ENCODE measurements around the gene ZSCAN10. TPM values are rescaled to one million over a fixed set of nuclear protein-coding genes. Genes with fewer than 3 reads are reported as not detected.

Gene ZSCAN10
- polyA plus RNA-seq, 1 donor (not counting 4 experiments of a cell fraction or from before 2014, with no cell fraction given): not detected

DNA sequence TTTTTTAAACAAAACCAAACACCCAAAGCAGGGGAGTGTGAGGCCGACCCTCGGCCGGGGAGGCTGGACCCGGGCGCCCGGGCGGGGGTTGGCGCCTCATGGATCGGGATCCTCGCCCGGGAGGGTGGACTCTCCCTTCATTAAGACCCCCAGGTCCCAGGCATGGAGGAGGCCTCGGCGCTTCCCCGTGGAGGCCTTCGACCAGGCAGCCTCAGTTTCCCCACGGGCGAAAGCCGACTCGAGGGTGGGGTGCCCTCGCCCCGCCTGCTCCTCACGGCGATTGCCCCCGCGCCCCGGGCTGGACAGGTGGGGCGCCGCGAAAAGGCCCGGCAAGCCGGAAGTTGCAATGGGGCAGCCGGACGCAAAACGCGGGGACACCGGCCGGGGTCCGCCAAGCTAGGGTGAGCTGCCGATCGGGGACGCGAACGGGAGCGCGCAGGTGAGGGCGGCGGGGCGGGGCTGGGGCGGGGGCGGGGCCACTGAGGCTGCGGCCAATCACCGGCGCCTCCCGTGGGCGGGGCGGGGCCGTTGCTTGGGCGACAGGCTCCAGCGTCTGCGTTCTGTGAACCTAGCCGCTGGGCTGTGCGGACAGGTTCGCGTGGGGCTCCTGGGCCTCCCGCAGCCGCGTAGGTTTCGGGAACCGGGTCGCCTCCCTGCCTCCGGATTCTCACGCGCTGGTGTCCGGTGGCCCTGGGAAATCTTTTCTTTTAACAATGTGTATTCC lies 7.3 kb upstream of the ZSCAN10 start:
- Histone ChIP-seq H3K36me3 (ENCODE audit: control insufficient read depth in 2 of 2, extremely low read depth in 1 of 2, insufficient read depth in 2 of 2, low read length in 2 of 2) (no peaks in the 10 kb centered on the region), H3K79me2 (ENCODE audit: control insufficient read depth, insufficient read depth, low read length) (no peaks in the 10 kb centered on the region), H2AFZ (ENCODE audit: control insufficient read depth, low read length) (peak overlapping the region; percentile 98), H3K9me1 (ENCODE audit: control insufficient read depth, extremely low read depth, insufficient read depth, low read length) (no peaks in the 10 kb centered on the region), H4K20me1 (ENCODE audit: control insufficient read depth, extremely low read depth, insufficient read depth, low read length) (no peaks in the 10 kb centered on the region), H3K4me3 (ENCODE audit: control insufficient read depth in 2 of 3, extremely low read depth in 1 of 3, insufficient read depth in 2 of 3, low read depth in 1 of 3, low read length in 3 of 3) (peak overlapping the region; percentile 61 to 87 (median 71)), H3K27me3 (ENCODE audit: control insufficient read depth, extremely low read depth, insufficient read depth, low read length) (no peaks in the 10 kb centered on the region), H3K4me2 (ENCODE audit: control insufficient read depth, extremely low read depth, insufficient read depth, low read depth, low read length) (peak overlapping the region; percentile 79), H3K9me3 (ENCODE audit: control insufficient read depth, low read depth, low read length) (no peaks in the 10 kb centered on the region), H3K4me1 (ENCODE audit: control insufficient read depth, extremely low read depth, insufficient read depth, low read length) (no peaks in the 10 kb centered on the region), H3K27ac (ENCODE audit: control insufficient read depth, insufficient read depth, low read length) (peak overlapping the region; percentile 23), H3K9ac (ENCODE audit: control insufficient read depth, extremely low read depth, insufficient read depth, low read length) (peak overlapping the region; percentile 86)
- DNase-seq (ENCODE audit: low read depth, low spot score) (no peak), FAIRE-seq (no peak)
- TF ChIP-seq EZH2 (IDR thresholded peaks at IDR 0.05; ENCODE audit: low read length): no peak
- TF ChIP-seq, protein P1, sequence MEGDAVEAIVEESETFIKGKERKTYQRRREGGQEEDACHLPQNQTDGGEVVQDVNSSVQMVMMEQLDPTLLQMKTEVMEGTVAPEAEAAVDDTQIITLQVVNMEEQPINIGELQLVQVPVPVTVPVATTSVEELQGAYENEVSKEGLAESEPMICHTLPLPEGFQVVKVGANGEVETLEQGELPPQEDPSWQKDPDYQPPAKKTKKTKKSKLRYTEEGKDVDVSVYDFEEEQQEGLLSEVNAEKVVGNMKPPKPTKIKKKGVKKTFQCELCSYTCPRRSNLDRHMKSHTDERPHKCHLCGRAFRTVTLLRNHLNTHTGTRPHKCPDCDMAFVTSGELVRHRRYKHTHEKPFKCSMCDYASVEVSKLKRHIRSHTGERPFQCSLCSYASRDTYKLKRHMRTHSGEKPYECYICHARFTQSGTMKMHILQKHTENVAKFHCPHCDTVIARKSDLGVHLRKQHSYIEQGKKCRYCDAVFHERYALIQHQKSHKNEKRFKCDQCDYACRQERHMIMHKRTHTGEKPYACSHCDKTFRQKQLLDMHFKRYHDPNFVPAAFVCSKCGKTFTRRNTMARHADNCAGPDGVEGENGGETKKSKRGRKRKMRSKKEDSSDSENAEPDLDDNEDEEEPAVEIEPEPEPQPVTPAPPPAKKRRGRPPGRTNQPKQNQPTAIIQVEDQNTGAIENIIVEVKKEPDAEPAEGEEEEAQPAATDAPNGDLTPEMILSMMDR (optimal IDR thresholded peaks at IDR 0.05 in 1 of 3, IDR thresholded peaks at IDR 0.05 in 1 of 3, conservative IDR thresholded peaks at IDR 0.05 in 1 of 3; ENCODE audit: extremely low read depth in 1 of 3, insufficient read depth in 2 of 3, low read length in 3 of 3): no peak
- dilution Hi-C loops (cut with MboI; ENCODE audit: extremely low pct_ligation_motif_present, low sequenced_read_pairs): no loop called here

DNA sequence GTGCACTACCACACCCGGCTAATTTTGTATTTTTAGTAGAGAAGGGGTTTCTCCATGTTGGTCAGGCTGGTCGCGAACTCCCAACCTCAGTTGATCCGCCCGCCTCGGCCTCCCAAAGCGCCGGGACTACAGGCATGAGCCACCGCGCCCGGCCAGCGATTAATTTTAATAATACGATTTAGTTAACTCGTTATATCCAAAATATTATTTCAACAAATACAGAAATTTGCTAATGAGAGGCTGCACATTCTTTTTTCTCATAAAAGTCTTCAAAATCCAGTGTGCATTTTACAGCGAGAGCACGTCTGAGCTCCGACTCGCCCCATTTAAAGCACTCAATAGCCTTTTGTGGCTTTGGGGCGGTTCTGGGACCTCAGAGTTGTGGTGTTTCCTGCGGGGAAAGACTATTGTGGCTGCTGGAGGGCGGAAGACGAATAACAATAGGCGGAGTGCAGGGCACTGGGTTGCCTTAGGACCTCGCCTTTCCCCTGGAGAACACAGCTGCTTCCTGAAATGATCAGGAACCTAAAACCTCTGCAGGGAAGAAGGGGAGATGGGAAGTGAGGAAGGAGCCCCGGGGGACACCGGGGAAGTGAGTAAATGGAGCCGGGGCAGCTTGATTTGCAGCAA lies 2.9 kb upstream of the ZSCAN10 start:
- H3K27me3 ChIP-seq (ENCODE audit: control insufficient read depth, extremely low read depth, insufficient read depth, low read length): no peaks in the 10 kb centered on the region
- no peak overlapping the region for H3K4me2 ChIP-seq (ENCODE audit: control insufficient read depth, extremely low read depth, insufficient read depth, low read depth, low read length)
- DNase-seq (ENCODE audit: low read depth, low spot score): no peak
- H4K20me1 ChIP-seq (ENCODE audit: control insufficient read depth, extremely low read depth, insufficient read depth, low read length): no peaks in the 10 kb centered on the region
- H3K27ac ChIP-seq (ENCODE audit: control insufficient read depth, insufficient read depth, low read length): no peak overlapping the region
- no peaks in the 10 kb centered on the region for H3K9me3 ChIP-seq (ENCODE audit: control insufficient read depth, low read depth, low read length)
- no peaks in the 10 kb centered on the region for H3K36me3 ChIP-seq (ENCODE audit: control insufficient read depth in 2 of 2, extremely low read depth in 1 of 2, insufficient read depth in 2 of 2, low read length in 2 of 2)
- H3K4me1 ChIP-seq (ENCODE audit: control insufficient read depth, extremely low read depth, insufficient read depth, low read length): peaks cover 11% of the 10 kb centered on the region
- no peaks in the 10 kb centered on the region for H3K79me2 ChIP-seq (ENCODE audit: control insufficient read depth, insufficient read depth, low read length)
- FAIRE-seq: no peak
- H3K9me1 ChIP-seq (ENCODE audit: control insufficient read depth, extremely low read depth, insufficient read depth, low read length): no peaks in the 10 kb centered on the region
- H3K9ac ChIP-seq (ENCODE audit: control insufficient read depth, extremely low read depth, insufficient read depth, low read length): no peak overlapping the region
- H3K4me3 ChIP-seq (ENCODE audit: control insufficient read depth in 2 of 3, extremely low read depth in 1 of 3, insufficient read depth in 2 of 3, low read depth in 1 of 3, low read length in 3 of 3): no peak overlapping the region
- peak overlapping the region; percentile 67 for H2AFZ ChIP-seq (ENCODE audit: control insufficient read depth, low read length)
- dilution Hi-C loops (cut with MboI; ENCODE audit: extremely low pct_ligation_motif_present, low sequenced_read_pairs): no loop called here
- TF ChIP-seq, protein P1 (optimal IDR thresholded peaks at IDR 0.05 in 1 of 3, IDR thresholded peaks at IDR 0.05 in 1 of 3, conservative IDR thresholded peaks at IDR 0.05 in 1 of 3; ENCODE audit: extremely low read depth in 1 of 3, insufficient read depth in 2 of 3, low read length in 3 of 3): no peak
- TF ChIP-seq EZH2 (IDR thresholded peaks at IDR 0.05; ENCODE audit: low read length): no peak

Data from keratinocyte (primary cell).